Measurements from ENCODE around the gene ZNF563.
A peak's percentile ranks its signal among the peaks of the same experiment; 100 is the strongest.
"Not testable (repeated sequence)": the region's sequence is repeated elsewhere in the genome, so short reads cannot be mapped to it uniquely, and the experiment has no call there.

The ZNF563 gene

DNA sequence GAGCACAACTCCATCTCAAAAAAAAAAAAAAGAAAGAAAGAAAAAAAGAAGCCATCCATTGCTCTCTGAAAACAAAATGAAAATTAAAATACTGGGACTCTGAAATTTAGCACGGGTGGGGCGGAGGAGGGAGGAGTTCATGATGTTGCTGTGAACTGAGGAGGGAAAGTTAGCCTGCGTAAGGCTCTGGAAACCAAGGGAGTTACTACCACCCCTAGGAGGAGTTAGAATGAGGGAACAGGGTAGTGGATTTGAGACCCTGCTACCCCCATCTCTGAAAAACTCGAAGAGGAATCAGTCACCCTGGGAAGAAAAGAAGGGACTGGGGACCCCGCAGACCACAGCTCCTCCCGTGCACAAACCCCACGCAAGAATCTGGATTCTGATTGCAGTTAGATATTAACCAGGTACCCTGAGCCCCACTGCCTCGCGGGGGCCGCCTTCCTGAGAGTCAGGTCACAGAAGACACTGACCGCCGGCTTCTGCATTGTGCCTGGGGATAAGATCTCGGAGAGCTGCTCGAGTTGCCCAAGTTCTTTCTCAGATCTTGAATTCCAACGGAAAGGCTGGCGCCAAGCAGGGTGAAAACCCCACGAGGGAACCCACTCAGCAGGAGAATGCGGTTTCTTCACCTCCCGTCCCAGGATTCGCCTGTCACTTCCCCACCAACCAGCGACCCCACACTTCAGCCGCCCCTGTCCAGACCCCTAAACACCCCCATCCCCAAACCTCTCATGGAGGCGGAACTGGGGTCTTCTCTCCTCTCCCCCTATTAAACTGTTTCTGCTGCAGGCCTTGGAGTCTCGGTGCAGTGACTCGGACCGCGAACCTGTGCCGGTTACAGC, 31.2 kb upstream of the ZNF563 start:
- DNase-seq (ENCODE audit: low read depth in 2 of 2): peak; percentile 24 to 26
- TF ChIP-seq, protein P1, sequence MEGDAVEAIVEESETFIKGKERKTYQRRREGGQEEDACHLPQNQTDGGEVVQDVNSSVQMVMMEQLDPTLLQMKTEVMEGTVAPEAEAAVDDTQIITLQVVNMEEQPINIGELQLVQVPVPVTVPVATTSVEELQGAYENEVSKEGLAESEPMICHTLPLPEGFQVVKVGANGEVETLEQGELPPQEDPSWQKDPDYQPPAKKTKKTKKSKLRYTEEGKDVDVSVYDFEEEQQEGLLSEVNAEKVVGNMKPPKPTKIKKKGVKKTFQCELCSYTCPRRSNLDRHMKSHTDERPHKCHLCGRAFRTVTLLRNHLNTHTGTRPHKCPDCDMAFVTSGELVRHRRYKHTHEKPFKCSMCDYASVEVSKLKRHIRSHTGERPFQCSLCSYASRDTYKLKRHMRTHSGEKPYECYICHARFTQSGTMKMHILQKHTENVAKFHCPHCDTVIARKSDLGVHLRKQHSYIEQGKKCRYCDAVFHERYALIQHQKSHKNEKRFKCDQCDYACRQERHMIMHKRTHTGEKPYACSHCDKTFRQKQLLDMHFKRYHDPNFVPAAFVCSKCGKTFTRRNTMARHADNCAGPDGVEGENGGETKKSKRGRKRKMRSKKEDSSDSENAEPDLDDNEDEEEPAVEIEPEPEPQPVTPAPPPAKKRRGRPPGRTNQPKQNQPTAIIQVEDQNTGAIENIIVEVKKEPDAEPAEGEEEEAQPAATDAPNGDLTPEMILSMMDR (IDR thresholded peaks at IDR 0.05; ENCODE audit: low read depth, low read length): no peak
- peak overlapping the region; percentile 82 to 85 for H3K4me3 ChIP-seq (replicated peaks in 1 of 2; ENCODE audit: low read depth in 2 of 2, low read length in 2 of 2)

DNA sequence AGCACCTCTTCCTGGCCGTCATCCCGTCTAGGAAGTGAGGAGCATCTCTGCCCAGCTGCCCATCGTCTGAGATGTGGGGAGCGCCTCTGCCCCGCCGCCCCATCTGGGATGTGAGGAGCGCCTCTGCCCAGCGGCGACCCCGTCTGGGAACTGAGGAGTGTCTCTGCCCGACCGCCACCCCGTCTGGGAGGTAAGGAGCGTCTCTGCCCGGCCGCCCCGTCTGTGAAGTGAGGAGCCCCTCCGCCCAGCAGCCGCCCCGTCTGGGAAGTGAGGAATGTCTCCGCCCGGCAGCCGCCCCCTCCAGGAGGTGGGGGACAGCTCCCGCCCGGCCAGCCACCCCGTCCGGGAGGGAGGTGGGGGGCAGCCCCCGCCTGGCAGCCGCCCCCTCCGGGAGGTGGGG, 28.8 kb upstream of the ZNF563 start:
- DNase-seq (ENCODE audit: low read depth in 2 of 2); H3K4me3 ChIP-seq (replicated peaks in 1 of 2; ENCODE audit: low read depth in 2 of 2, low read length in 2 of 2): not testable (repeated sequence)

DNA sequence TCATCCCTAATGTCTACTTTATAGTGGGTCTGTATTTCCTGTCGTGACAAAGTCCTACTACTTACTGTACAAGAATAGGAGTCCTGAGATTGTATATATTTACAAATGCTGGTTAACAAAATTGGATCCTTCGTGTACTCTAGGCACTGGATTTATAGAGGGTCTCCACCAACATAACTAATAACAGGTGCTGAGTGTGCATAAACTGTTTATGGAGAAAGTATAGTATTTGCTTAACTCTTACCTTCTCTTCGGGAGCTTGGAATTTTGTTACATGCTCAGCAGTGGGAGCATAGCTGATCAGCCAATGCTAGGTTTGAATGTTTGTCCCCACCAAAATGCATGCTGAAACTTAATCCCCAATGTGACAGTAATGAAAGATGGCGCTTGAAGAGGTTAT, 19.9 kb upstream of the ZNF563 start:
- TF ChIP-seq, protein P1 (IDR thresholded peaks at IDR 0.05; ENCODE audit: low read depth, low read length): no peak
- no peak overlapping the region for H3K4me3 ChIP-seq (replicated peaks in 1 of 2; ENCODE audit: low read depth in 2 of 2, low read length in 2 of 2)
- DNase-seq (ENCODE audit: low read depth in 2 of 2): no peak

DNA sequence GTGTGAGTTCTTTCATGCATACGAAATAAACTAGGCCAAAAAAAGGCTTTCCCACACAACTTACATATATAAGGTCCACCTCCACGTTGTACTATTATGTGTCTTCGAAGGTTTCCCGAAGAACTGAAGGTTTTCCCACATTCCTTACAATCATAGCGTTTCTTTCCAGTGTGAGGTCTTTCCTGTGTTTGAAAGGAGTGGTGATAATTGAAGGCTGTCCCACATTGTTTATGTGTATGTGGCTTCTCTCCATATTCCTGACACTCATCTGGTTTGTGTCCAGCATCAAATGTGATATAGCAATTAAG, 17.4 kb upstream of the ZNF563 start:
- peak in 1 of 2 donors; percentile 8 for DNase-seq (ENCODE audit: low read depth in 2 of 2)
- TF ChIP-seq, protein P1 (IDR thresholded peaks at IDR 0.05; ENCODE audit: low read depth, low read length): no peak
- no peak overlapping the region for H3K4me3 ChIP-seq (replicated peaks in 1 of 2; ENCODE audit: low read depth in 2 of 2, low read length in 2 of 2)

DNA sequence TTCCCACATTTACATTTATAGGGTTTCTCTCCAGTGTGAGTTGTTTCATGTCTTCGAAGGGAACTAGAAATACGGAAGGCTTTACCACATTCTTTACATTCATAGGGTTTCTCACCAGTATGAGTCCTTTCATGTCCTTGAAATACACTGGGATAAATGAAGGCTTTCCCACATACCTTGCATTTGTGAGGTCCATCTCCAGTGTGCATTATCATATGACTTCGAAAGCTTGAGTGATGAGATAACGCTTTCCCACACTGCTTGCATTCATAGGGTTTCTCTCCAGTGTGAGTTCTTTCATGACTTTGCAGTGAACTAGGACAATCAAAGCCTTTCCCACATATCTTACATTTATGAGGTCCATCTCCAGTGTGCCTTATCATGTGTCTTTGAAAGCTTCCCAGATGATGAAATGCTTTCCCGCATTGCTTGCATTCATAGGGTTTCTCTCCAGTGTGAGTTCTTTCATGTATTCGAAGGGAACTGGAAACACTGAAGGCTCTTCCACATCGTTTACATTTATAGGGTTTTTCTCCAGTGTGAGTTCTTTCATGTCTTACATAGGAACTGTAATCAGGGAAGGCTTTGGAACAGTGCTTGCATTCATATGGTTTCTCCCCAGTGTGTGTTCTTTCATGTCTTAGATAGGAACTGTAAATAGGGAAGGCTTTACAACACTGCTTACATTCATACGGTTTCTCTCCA, 16.9 kb upstream of the ZNF563 start:
- TF ChIP-seq, protein P1 (IDR thresholded peaks at IDR 0.05; ENCODE audit: low read depth, low read length): no peak
- no peak for DNase-seq (ENCODE audit: low read depth in 2 of 2)
- H3K4me3 ChIP-seq (replicated peaks in 1 of 2; ENCODE audit: low read depth in 2 of 2, low read length in 2 of 2): no peak overlapping the region

DNA sequence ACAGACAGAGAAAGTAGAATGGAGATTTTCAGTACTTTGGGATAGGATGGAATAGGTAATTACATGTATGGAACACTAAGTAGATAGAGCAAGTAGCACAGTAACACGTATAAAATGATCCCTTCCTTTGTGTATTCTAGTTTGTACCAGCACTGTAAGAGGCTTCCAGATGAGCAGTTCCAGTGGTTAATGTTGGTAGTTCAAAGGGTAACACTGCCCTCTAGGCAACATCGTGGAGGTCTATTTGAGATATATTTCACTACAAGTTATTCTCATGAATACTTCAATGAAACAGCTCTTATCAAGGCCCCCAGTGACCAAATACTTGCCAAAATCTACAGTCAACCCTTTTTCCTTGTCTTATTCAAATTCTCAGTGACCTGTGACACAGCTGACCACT, 13.5 kb upstream of the ZNF563 start:
- TF ChIP-seq, protein P1 (IDR thresholded peaks at IDR 0.05; ENCODE audit: low read depth, low read length): no peak
- peak in 1 of 2 donors; percentile 2 for DNase-seq (ENCODE audit: low read depth in 2 of 2)

DNA sequence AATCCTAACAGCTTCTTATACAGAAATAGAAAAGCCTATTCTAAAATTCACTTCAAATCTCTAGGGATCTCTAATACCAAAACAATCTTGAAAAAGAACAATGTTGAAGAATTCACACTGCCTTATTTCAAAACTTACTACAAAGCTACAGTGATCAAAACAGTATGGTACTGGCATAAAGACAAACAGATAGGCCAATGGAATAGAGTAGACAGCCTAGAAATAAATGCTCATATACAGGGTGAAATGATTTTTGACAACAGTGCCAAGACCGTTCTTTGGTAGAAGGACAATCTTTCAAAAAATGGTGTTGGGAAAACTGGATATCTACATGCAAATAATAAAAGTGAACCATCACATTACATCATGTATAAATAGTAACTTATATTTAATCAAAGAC, 11.8 kb upstream of the ZNF563 start:
- H3K4me3 ChIP-seq (replicated peaks in 1 of 2; ENCODE audit: low read depth in 2 of 2, low read length in 2 of 2): no peak overlapping the region
- TF ChIP-seq, protein P1 (IDR thresholded peaks at IDR 0.05; ENCODE audit: low read depth, low read length): no peak
- DNase-seq (ENCODE audit: low read depth in 2 of 2): no peak

More for the DNA sequence above, 13.5 kb upstream of the ZNF563 start:
- H3K4me3 ChIP-seq (replicated peaks in 1 of 2; ENCODE audit: low read depth in 2 of 2, low read length in 2 of 2): no peak overlapping the region

Measured in cardiac fibroblast (primary cell).